ENCODE results near the gene ACSL5. TPM values are rescaled to one million over a fixed set of nuclear protein-coding genes. Genes with fewer than 3 reads are reported as not detected.
"Not testable (repeated sequence)": the region's sequence is repeated elsewhere in the genome, so short reads cannot be mapped to it uniquely, and the experiment has no call there.

The ACSL5 gene
- polyA plus RNA-seq, 3 donors: 3.7 to 5.1 (median 5.1) TPM

DNA sequence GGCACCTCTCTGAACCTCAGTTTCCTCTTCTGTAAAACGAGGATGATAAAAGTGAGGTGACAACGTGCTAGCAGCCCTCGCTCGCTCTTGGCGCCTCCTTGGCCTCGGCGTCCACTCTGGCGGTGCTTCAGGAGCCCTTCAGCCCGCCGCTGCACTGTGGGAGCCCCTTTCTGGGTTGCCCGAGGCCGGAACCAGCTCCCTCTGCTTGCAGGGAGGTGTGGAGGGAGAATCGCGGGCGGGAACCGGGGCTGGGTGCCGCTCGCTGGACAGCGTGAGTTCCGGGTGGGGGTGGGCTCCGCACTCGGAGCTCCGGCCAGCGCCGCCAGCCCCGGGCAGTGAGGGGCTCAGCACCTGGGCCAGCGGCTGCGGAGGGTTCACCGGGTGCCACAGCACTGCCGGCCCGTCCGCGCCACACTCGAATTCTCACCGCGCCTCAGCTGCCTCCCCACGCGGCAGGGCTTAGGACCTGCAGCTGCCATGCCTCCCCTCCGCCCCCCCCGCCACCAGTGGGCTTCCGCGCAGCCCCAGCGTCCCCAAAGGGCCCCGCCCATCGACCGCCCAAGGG lies 24.3 kb upstream of the ACSL5 start:
- DNase-seq (ENCODE audit: low read depth in 3 of 3, low spot score in 2 of 3): no peak

DNA sequence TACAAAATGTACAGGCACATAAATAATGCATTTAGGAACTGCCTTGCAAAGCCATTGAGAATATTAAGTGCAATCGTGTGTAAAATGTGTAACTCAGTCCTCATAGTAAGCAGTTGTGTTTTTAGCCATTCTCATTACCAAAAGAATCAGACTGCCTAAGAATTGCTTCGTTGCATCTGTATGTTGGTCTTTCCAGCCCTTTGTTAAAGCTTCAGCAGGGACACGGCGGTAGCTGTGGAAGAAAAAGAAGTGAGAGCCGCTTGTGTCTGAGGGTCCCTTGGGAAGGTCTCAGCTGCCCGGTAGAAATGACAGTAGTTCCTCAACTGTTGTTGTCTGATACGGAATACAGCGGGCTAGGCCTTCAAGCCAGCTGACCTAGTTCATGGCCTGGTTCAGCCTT lies 22.8 kb upstream of the ACSL5 start:
- no peak for DNase-seq (ENCODE audit: low read depth in 3 of 3, low spot score in 2 of 3)

DNA sequence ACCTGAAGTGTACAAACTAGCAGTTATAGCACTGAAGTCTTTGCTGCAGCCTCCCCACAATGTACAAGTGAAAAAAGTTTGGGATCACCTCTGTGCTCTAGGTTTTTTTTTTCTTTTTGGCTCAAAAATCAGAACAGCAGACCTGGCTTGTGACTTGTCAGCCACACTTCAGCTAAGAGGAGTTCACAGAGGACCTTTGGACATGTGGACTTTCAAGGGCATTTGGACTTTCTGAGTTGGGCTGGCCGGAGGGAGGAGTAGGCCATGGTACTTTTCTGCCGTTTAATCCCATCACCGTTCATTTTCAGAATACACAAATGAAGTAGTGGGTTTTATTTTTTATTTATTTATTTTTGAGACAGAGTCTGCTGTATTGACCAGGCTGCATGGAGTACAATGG lies 21.9 kb upstream of the ACSL5 start:
- DNase-seq (ENCODE audit: low read depth in 3 of 3, low spot score in 2 of 3): no peak

DNA sequence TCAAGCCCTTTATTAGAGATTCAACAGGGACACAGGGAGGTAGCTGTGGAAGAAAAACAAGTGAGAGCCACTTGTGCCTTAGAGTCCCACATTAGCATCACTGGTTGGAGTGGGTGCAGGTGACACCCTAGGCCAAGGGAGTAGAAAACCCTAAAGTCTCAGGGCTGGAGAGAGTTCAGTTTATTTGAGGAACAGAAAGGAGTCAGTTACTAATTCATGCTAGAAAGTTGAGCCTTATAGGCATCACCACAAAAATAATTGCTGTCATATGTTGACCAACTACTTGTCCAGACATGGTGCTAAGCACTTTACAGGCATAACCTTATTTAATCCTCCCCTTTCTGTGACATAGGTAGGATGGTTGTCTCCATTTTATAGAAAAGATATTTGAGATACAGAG lies 20.9 kb upstream of the ACSL5 start:
- DNase-seq (ENCODE audit: low read depth in 3 of 3, low spot score in 2 of 3): no peak

DNA sequence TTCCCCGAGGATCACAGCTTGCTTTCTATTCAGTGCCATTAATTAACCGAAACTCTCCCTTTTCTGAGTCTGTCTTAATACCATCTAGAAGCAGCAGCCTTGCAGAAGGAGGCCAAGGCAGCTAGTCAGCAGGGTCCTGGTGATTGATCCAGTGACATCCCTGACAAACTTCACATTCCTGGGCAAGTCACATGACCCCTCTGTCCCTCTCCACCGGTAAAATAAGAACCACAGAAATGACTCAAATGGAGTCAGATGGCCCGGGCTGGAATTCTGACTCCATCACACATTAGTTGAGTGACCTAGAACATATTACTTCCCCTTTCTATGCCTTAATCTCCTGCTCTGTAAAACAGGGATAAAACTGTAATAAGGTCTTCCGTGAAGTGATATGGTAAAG lies 17.2 kb upstream of the ACSL5 start:
- DNase-seq (ENCODE audit: low read depth in 3 of 3, low spot score in 2 of 3): no peak

- no peak for DNase-seq (ENCODE audit: low read depth in 3 of 3, low spot score in 2 of 3)
These were observed 14.2 kb upstream of the ACSL5 start for GRCh38 chr10:112359606-112360307.

- no peak for DNase-seq (ENCODE audit: low read depth in 3 of 3, low spot score in 2 of 3)
These were observed 13.3 kb upstream of the ACSL5 start for GRCh38 chr10:112360308-112361270.

DNA sequence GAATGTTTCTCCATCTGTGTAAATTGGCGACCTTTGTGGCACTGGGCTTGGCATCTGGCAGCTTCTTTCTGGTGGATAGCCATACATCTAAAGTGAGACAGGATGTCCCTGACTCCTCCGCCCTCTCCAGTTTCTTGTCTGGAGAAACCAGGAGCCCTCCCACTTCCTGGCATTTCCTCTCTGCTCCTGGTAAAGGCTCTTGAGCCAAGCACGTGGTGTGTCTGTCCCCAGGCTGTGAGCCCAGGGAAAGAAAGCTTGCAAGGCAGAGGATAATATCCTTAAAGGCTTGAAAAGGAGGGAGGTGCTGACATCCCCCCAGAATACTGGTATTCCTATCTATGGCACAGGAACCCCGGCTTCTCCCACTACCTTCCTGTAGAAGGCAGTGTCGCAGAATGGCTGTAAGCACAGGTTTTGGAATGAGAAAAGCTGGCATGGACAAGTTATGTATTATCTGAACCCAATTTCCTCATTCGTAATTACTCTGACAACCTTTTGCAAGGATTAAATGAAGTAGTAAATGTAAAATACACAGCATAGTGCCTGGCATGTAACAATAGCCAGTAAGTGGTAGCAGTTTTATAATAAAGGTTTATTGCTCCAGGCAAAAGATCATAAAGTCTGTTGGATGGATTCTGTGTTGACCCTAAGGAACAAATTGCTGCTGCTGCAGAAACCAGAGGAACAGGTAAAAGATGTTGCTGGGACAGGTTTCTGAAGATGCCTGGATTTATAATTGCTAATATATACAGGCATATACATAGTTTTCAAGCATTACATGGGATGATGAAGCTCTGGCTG lies 11.8 kb upstream of the ACSL5 start:
- DNase-seq (ENCODE audit: low read depth in 3 of 3, low spot score in 2 of 3): peak in 2 of 3 donors; percentile 25 to 29

- no peak for DNase-seq (ENCODE audit: low read depth in 3 of 3, low spot score in 2 of 3)
These were observed 11.1 kb upstream of the ACSL5 start for GRCh38 chr10:112362833-112363232.

GRCh38 chr10:112363696-112364688 lies 9.9 kb upstream of the ACSL5 start:
- DNase-seq (ENCODE audit: low read depth in 3 of 3, low spot score in 2 of 3): no peak

DNA sequence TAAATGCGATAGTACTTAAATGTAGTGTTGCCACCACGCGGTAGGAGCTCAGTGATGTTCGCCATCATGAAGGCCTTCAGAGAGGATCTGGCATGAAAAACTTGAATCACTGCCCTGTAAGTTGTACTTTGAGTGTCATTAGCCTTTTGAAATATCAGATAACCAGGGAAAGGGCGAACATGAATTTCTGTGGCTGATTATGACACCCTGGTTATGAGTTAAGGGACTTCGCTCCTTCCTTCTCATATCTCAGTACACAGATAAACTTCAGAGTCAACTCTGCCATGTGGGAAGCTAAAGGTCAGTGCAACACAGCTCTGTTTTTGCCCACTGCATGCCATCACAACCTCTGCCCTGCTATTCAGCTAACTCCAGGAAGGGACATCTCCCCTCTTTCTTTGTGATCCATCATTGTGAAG lies 8.9 kb upstream of the ACSL5 start:
- no peak for DNase-seq (ENCODE audit: low read depth in 3 of 3, low spot score in 2 of 3)

DNA sequence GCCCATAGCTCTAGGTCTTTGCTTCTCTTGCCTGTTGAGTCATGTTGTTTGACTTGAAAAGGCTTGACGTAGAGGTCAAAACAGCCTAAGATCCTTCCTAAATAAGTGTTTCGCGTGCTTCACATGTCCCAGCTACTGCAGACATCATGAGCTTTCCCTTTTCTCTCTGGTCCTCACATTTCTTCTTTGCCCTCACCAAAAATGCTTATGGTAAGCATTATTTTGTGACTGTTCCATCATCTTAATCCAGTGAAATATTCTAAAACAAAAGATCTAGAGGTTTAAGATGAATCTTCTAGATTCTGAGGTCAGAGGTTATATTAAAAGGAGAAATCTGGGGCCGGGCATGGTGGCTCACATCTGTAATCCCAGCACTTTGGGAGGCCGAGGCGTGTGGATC lies 8.5 kb upstream of the ACSL5 start:
- no peak for DNase-seq (ENCODE audit: low read depth in 3 of 3, low spot score in 2 of 3)

GRCh38 chr10:112366992-112367391 lies 6.9 kb upstream of the ACSL5 start:
- no peak for DNase-seq (ENCODE audit: low read depth in 3 of 3, low spot score in 2 of 3)

DNA sequence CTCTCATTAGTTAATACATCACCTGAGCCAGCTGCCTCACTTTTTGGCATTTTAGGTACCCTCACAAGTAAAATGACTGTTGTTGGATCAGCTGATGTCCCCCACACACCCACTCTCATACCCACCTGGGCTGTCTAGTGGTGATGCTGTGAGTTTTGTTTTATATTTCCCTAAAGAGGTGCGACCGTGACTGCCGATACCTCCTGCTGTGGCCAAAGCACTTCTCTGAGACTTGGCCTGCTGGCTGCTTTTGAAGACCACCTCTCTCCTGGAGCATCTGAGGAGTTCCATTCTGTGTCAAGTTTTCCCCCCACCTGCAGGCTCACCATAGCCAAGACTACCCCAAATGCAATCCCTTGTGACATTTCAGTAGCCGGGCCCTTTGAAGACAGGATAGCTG lies 6.4 kb upstream of the ACSL5 start:
- no peak for DNase-seq (ENCODE audit: low read depth in 3 of 3, low spot score in 2 of 3)

- DNase-seq (ENCODE audit: low read depth in 3 of 3, low spot score in 2 of 3): no peak
These were observed 4.2 kb upstream of the ACSL5 start for GRCh38 chr10:112369495-112370423.

- no peak for DNase-seq (ENCODE audit: low read depth in 3 of 3, low spot score in 2 of 3)
These were observed 3.5 kb upstream of the ACSL5 start for GRCh38 chr10:112370424-112370819.

GRCh38 chr10:112371326-112371725 lies 2.6 kb upstream of the ACSL5 start:
- not testable (repeated sequence) for DNase-seq (ENCODE audit: low read depth in 3 of 3, low spot score in 2 of 3)

DNA sequence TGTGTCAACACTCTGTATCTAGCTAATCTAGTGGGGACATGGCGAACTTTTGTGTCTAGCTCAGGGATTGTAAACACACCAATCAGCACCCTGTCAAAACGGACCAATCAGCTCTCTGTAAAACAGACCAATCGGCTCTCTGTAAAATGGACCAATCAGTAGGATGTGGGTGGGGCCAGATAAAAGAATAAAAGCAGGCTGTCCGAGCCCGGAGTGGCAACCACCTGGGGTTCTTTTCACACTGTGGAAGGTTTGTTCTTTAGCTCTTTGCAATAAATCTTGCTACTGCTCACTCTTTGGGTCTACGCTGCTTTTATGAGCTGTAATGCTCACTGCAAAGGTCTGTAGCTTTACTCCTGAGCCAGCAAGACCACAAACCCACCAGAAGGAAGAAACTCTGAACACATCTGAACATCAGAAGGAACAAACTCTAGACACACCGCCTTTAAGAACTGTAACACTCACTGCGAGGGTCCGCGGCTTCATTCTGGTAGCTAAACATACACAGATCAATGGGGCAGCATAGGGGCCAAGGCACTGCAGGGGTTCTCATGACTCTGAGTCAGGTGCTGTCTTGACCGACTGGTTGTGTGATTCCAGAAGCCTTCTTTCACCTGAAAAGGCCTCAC lies 1.6 kb upstream of the ACSL5 start:
- not testable (repeated sequence) for DNase-seq (ENCODE audit: low read depth in 3 of 3, low spot score in 2 of 3)

All from right renal cortex interstitium (tissue), 3 donors.